Activated CD4-positive, CD25-positive, alpha-beta regulatory T cell treated with anti-CD3 and anti-CD28 coated beads, Interleukin-2, amount 50 U/mL, for 16 hours (primary cell): ENCODE measurements around the gene UBE3C.
"Not testable (repeated sequence)": the region's sequence is repeated elsewhere in the genome, so short reads cannot be mapped to it uniquely, and the experiment has no call there.

Experiments
- DNase-seq: peaks from one replicate; pipeline ENCODE4 v3.0.0-alpha.2; 2020; ENCODE audit warnings: low read depth, low spot score

The UBE3C gene

GRCh38 chr7:157138424-157139110 lies at the start of gene UBE3C:
Gene UBE3C, plus strand, starts transcription at chr7:157138926. Its CDS starts 347 bp downstream, at chr7:157139273.
- DNase-seq: peak; percentile 83

GRCh38 chr7:157089100-157089610 lies 49.6 kb upstream of the UBE3C start:
- no peak for DNase-seq

GRCh38 chr7:157090485-157091165 lies 48.1 kb upstream of the UBE3C start:
- no peak for DNase-seq

- no peak for DNase-seq
These were observed 42.3 kb upstream of the UBE3C start for GRCh38 chr7:157096286-157097055.

- no peak for DNase-seq
These were observed 41.7 kb upstream of the UBE3C start for GRCh38 chr7:157097056-157097329.

GRCh38 chr7:157097569-157097968 lies 41.2 kb upstream of the UBE3C start:
- DNase-seq: no peak

GRCh38 chr7:157100005-157100404 lies 38.7 kb upstream of the UBE3C start:
- DNase-seq: not testable (repeated sequence)

GRCh38 chr7:157103641-157104040 lies 35.1 kb upstream of the UBE3C start:
- DNase-seq: not testable (repeated sequence)

GRCh38 chr7:157111311-157111710 lies 27.4 kb upstream of the UBE3C start:
- DNase-seq: no peak

- DNase-seq: no peak
These were observed 26.0 kb upstream of the UBE3C start for GRCh38 chr7:157112706-157113105.

- no peak for DNase-seq
These were observed 25.1 kb upstream of the UBE3C start for GRCh38 chr7:157113607-157114006.

GRCh38 chr7:157116762-157117161 lies 22.0 kb upstream of the UBE3C start:
- no peak for DNase-seq

- DNase-seq: no peak
These were observed 20.9 kb upstream of the UBE3C start for GRCh38 chr7:157117796-157118195.

GRCh38 chr7:157120181-157120580 lies 18.5 kb upstream of the UBE3C start:
- DNase-seq: no peak

GRCh38 chr7:157121184-157121715 lies 17.5 kb upstream of the UBE3C start:
- no peak for DNase-seq

GRCh38 chr7:157122800-157123495 lies 15.8 kb upstream of the UBE3C start:
- DNase-seq: no peak

GRCh38 chr7:157124690-157125089 lies 14.0 kb upstream of the UBE3C start:
- DNase-seq: no peak

GRCh38 chr7:157125376-157126223 lies 13.1 kb upstream of the UBE3C start:
- DNase-seq: no peak

GRCh38 chr7:157126921-157127320 lies 11.8 kb upstream of the UBE3C start:
- no peak for DNase-seq

GRCh38 chr7:157129200-157129599 lies 9.5 kb upstream of the UBE3C start:
- DNase-seq: no peak
